GM06990 (cell line): ENCODE data around the gene ERMARD.
A peak's percentile ranks its signal among the peaks of the same experiment; 100 is the strongest.

Experiments
- DNase-seq: peaks from one replicate; pipeline ENCODE4 v3.0.0-alpha.2; 2011; ENCODE audit not compliant: insufficient read length; ENCODE audit errors: extremely low read depth
- H3K27me3 ChIP-seq: replicated peaks from 2 replicates; pipeline ENCODE4 v1.6.0; 2011; ENCODE audit warnings: low read length; ENCODE audit not compliant: control insufficient read depth, insufficient read depth
- H3K36me3 ChIP-seq: 2 replicates; pipeline ENCODE4 v1.5.1; 2011; ENCODE audit warnings: low read length; ENCODE audit not compliant: control insufficient read depth, insufficient read depth
- H3K4me3 ChIP-seq: replicated peaks from 2 replicates; pipeline ENCODE4 v1.5.1; 2011; ENCODE audit warnings: low read depth, mild to moderate bottlenecking, control low read depth, low read length
- CTCF ChIP-seq: IDR thresholded peaks from 2 replicates; pipeline ENCODE4 v1.5.1; 2011; ENCODE audit warnings: low read length, control low read depth, mild to moderate bottlenecking, inconsistent platforms; ENCODE audit not compliant: insufficient read depth, poor library complexity, severe bottlenecking

ERMARD gene

GRCh38 chr6:169789944-169790927 is 38.8 kb downstream of the ERMARD start:
- peak; percentile 98 for TF ChIP-seq CTCF
- Histone ChIP-seq H3K4me3 (peak overlapping the region; percentile 54), H3K27me3 (no peaks in the 10 kb centered on the region; the same call in 1 of the 2 replicates), H3K36me3 (no peaks in the 10 kb centered on the region)
- peak; percentile 65 for DNase-seq

- Histone ChIP-seq H3K36me3 (no peaks in the 10 kb centered on the region), H3K4me3 (no peak overlapping the region), H3K27me3 (no peaks in the 10 kb centered on the region; the same call in 1 of the 2 replicates)
- no peak for TF ChIP-seq CTCF
- no peak for DNase-seq
Measured at GRCh38 chr6:169791721-169792131, 40.3 kb downstream of the ERMARD start.

- Histone ChIP-seq H3K4me3 (no peak overlapping the region), H3K36me3 (no peaks in the 10 kb centered on the region), H3K27me3 (no peaks in the 10 kb centered on the region; the same call in 1 of the 2 replicates)
- TF ChIP-seq CTCF = no peak
- DNase-seq = no peak
Measured at GRCh38 chr6:169792306-169793015, 41.0 kb downstream of the ERMARD start.

- Histone ChIP-seq H3K27me3 (no peaks in the 10 kb centered on the region; the same call in 1 of the 2 replicates), H3K4me3 (no peak overlapping the region), H3K36me3 (no peaks in the 10 kb centered on the region)
- DNase-seq = no peak
- no peak for TF ChIP-seq CTCF
Measured at GRCh38 chr6:169793408-169793807, 42.0 kb downstream of the ERMARD start.

GRCh38 chr6:169794317-169795055 is 43.1 kb downstream of the ERMARD start:
- TF ChIP-seq CTCF = no peak
- no peak for DNase-seq
- no peaks in the 10 kb centered on the region for H3K36me3 ChIP-seq
- no peak overlapping the region for H3K4me3 ChIP-seq
- H3K27me3 ChIP-seq = no peaks in the 10 kb centered on the region; the same call in none of the 2 replicates
